Prostate gland (tissue), 2 donors: ENCODE measurements around the gene IGDCC3.

Experiments
- POLR2A ChIP-seq: fragments of 450-650 bp; IDR thresholded peaks from one replicate; pipeline ENCODE4 v1.6.1; 2016; ENCODE audit warnings: antibody characterized with exemption, mild to moderate bottlenecking
- TF ChIP-seq, protein P1 (sequence below), 4 experiments: fragments of 200-600 bp in 2 of 4; fragments of 450-650 bp in 2 of 4; sonication (generic) in 2 of 4; IDR thresholded peaks; 1 replicate in 3 of 4; 2 replicates in 1 of 4; pipeline ENCODE4 v1.5.1; 2016 to 2019; ENCODE audit warnings: antibody characterized with exemption in 4 of 4, mild to moderate bottlenecking in 2 of 4, moderate library complexity in 2 of 4

DNA sequence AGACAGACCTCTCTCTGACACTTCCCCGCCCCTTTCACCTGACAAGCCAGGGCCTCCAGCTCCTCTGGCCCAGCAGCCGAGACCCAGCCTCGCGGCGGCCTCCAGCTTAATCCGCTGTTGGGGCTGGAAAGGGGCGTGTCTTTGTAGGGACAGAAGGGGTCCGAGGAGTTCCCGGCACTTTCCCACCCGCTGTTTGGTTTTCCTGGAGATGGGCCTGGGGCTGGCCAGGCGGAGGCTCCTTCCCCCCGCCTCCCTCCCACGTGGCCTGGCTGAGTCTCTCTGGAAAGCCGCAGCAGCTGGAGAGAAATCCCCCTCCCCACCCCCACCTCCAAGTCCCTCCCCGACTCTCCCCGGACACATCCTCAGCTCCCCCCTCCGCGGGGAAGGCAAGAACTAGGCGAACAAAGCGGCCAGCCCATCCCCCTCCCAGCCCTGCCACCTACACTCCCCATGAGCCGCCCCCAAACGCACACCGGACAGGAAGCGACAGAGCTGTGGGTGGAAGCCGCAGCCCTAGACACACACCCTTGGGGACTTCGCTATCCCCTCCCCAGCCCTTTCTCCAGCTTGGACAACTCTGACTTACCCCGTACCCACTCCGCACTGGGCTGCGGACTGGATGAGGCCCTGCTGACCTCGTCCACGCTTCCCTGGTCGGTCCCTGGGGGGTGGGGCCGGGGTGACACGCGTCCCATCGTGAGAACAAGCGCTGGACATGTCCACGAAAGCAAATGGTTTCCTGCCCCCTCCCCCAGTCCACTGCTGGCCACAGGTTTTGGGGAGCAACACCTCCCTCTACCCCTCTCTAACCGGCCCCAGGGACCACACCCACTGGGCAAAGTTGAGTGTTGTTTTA is 43.8 kb upstream of the IGDCC3 start:
- TF ChIP-seq, protein P1, sequence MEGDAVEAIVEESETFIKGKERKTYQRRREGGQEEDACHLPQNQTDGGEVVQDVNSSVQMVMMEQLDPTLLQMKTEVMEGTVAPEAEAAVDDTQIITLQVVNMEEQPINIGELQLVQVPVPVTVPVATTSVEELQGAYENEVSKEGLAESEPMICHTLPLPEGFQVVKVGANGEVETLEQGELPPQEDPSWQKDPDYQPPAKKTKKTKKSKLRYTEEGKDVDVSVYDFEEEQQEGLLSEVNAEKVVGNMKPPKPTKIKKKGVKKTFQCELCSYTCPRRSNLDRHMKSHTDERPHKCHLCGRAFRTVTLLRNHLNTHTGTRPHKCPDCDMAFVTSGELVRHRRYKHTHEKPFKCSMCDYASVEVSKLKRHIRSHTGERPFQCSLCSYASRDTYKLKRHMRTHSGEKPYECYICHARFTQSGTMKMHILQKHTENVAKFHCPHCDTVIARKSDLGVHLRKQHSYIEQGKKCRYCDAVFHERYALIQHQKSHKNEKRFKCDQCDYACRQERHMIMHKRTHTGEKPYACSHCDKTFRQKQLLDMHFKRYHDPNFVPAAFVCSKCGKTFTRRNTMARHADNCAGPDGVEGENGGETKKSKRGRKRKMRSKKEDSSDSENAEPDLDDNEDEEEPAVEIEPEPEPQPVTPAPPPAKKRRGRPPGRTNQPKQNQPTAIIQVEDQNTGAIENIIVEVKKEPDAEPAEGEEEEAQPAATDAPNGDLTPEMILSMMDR (IDR thresholded peaks at IDR 0.05) = no peak
- TF ChIP-seq POLR2A = no peak
